Transverse colon (tissue), 4 donors: ENCODE measurements around the gene POLR3K. TPM values are rescaled to one million over a fixed set of nuclear protein-coding genes. Genes with fewer than 3 reads are reported as not detected.
A peak's percentile ranks its signal among the peaks of the same experiment; 100 is the strongest.

Experiments used
- DNase-seq: peaks from one replicate; pipeline ENCODE4 v3.0.0-alpha.2; 2019
- H3K27ac ChIP-seq, 4 donors: fragments of 200-600 bp; sonication (generic); 2 replicates each; pipeline ENCODE4 v1.5.1; 2016 to 2018; ENCODE audit warnings: inconsistent platforms in 4 of 4
- H3K27me3 ChIP-seq: fragments of 200-600 bp; sonication (generic); 2 replicates; pipeline ENCODE4 v1.5.1; 2017; ENCODE audit warnings: inconsistent platforms
- H3K36me3 ChIP-seq, 4 donors: fragments of 200-600 bp; sonication (generic); 2 replicates each; pipeline ENCODE4 v1.5.1; 2017 to 2019; ENCODE audit warnings: inconsistent platforms in 4 of 4
- H3K4me1 ChIP-seq, 4 donors: fragments of 200-600 bp; sonication (generic); 2 replicates each; pipeline ENCODE4 v1.5.1; 2017 to 2020; ENCODE audit warnings: inconsistent platforms in 4 of 4
- H3K4me3 ChIP-seq, 4 donors: fragments of 200-600 bp; sonication (generic); 1 replicate in 1 of 4; 2 replicates in 3 of 4; pipeline versions ENCODE4 v1.5.1 to v1.6.1; 2017 to 2019; ENCODE audit warnings: inconsistent platforms in 4 of 4
- H3K9me3 ChIP-seq, 2 donors: fragments of 200-600 bp; sonication (generic); 2 replicates each; pipeline ENCODE4 v1.5.1; 2017 to 2019; ENCODE audit warnings: inconsistent platforms in 2 of 2
- EP300 ChIP-seq: sonication (generic); formaldehyde crosslinking; IDR thresholded peaks from one replicate; pipeline ENCODE4 v1.6.1; 2017; ENCODE audit warnings: antibody characterized with exemption, low read depth
- POLR2A ChIP-seq: fragments of 450-650 bp; IDR thresholded peaks from one replicate; pipeline ENCODE4 v1.6.1; 2016; ENCODE audit warnings: antibody characterized with exemption, mild to moderate bottlenecking, moderate library complexity
- POLR2AphosphoS5 ChIP-seq, 3 donors: sonication (generic); formaldehyde crosslinking; IDR thresholded peaks; one replicate each; pipeline ENCODE4 v1.6.1; 2016; ENCODE audit warnings: antibody characterized with exemption in 3 of 3
- WGBS, 2 donors: methylation state at CpG; one replicate each; pipeline ENCODE4 v1.1.5; 2018; ENCODE audit warnings: low coverage in 1 of 2; 5-methylcytosine and 5-hydroxymethylcytosine counted together
- in situ Hi-C, 4 donors: fragments of 200-750 bp; cut with MboI; loops; one replicate each; pipeline versions ENCODE4 v1.15.0 to v1.15.1; 2017; ENCODE audit warnings: low sequenced_read_pairs in 3 of 4, low pct_ligation_motif_present in 1 of 4, low pct_unique_long_range_greater_than_20kb in 1 of 4
- intact Hi-C: fragments of 100-400 bp; cut with DNase I; formaldehyde crosslinking; loops from one replicate; pipeline ENCODE4 v1.15.1; 2023; ENCODE audit warnings: low total_unique reads
- total RNA-seq, 4 donors: library from RNA; depleted of rRNA; stranded (reverse); fragments of >200 nt; gene quantifications; one replicate each; pipeline ENCODE4 v1.1.0, GENCODE V29; 2016
- TF ChIP-seq, protein P1 (sequence below), 5 experiments: fragments of 200-600 bp in 3 of 5; fragments of 450-650 bp in 2 of 5; sonication (generic) in 3 of 5; IDR thresholded peaks; 1 replicate in 2 of 5; 2 replicates in 3 of 5; pipeline ENCODE4 v1.5.1; 2016 to 2017; ENCODE audit warnings: antibody characterized with exemption in 5 of 5, inconsistent platforms in 3 of 5, mild to moderate bottlenecking in 2 of 5, moderate library complexity in 1 of 5

The POLR3K gene
- total RNA-seq, 4 donors from 2014 or later = 4.6 to 12.7 (median 5.2) TPM; not detected in 1

DNA sequence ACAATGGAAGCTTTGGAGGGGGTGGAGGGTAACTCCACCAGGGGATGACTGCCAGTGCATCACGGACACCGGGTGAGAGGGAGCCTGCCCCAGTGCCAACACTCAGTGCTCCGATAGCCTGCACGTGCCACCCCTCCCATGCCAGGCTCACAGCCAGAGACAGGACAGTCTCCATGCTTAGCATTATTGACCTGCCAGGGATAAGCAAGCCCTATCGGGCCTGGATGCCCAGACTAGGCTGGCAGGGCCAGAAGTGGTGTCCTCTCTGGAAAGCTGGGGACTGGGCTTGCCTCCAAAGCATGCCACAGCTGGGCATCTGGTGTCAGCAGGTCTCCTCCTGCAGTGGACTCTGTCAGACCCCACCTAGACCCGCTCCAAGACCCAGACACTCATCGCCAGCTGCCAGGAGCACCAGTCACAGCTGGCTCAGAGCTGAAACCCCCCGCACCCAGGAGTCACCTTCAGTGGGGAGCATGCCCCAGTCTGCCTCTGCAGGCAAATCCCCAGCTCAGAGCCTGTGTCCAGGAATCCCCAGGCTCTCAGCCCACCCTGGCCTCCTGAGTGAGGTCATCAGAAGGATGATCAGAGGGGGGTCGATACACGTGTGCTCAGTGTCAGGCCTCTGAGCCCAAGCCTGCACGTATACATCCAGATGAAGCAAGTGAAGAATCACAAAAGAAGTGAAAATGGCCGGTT lies 20.8 kb upstream of the POLR3K start:
- no peaks in the 10 kb centered on the region for H3K27me3 ChIP-seq
- DNase-seq = no peak
- intact Hi-C loops (no loop called here), in situ Hi-C loops (no loop called here)
- 66% methylated on average over 12 of the region's 12 CpGs; no CpG with 5 or more reads in 1 of the 2 donors for WGBS, 2 donors
- H3K4me1 ChIP-seq = peaks cover 20 to 63% (median 50%) of the 10 kb centered on the region in 4 donors
- no peaks in the 10 kb centered on the region for H3K9me3 ChIP-seq
- H3K27ac ChIP-seq = peak overlapping the region; percentile 3 to 92 (median 60)
- H3K36me3 ChIP-seq = no peaks in the 10 kb centered on the region
- no peak overlapping the region for H3K4me3 ChIP-seq
- no peak for TF ChIP-seq EP300
- TF ChIP-seq, protein P1, sequence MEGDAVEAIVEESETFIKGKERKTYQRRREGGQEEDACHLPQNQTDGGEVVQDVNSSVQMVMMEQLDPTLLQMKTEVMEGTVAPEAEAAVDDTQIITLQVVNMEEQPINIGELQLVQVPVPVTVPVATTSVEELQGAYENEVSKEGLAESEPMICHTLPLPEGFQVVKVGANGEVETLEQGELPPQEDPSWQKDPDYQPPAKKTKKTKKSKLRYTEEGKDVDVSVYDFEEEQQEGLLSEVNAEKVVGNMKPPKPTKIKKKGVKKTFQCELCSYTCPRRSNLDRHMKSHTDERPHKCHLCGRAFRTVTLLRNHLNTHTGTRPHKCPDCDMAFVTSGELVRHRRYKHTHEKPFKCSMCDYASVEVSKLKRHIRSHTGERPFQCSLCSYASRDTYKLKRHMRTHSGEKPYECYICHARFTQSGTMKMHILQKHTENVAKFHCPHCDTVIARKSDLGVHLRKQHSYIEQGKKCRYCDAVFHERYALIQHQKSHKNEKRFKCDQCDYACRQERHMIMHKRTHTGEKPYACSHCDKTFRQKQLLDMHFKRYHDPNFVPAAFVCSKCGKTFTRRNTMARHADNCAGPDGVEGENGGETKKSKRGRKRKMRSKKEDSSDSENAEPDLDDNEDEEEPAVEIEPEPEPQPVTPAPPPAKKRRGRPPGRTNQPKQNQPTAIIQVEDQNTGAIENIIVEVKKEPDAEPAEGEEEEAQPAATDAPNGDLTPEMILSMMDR (IDR thresholded peaks at IDR 0.05) = no peak
- TF ChIP-seq POLR2AphosphoS5 (IDR thresholded peaks at IDR 0.05) = no peak
- no peak for TF ChIP-seq POLR2A

DNA sequence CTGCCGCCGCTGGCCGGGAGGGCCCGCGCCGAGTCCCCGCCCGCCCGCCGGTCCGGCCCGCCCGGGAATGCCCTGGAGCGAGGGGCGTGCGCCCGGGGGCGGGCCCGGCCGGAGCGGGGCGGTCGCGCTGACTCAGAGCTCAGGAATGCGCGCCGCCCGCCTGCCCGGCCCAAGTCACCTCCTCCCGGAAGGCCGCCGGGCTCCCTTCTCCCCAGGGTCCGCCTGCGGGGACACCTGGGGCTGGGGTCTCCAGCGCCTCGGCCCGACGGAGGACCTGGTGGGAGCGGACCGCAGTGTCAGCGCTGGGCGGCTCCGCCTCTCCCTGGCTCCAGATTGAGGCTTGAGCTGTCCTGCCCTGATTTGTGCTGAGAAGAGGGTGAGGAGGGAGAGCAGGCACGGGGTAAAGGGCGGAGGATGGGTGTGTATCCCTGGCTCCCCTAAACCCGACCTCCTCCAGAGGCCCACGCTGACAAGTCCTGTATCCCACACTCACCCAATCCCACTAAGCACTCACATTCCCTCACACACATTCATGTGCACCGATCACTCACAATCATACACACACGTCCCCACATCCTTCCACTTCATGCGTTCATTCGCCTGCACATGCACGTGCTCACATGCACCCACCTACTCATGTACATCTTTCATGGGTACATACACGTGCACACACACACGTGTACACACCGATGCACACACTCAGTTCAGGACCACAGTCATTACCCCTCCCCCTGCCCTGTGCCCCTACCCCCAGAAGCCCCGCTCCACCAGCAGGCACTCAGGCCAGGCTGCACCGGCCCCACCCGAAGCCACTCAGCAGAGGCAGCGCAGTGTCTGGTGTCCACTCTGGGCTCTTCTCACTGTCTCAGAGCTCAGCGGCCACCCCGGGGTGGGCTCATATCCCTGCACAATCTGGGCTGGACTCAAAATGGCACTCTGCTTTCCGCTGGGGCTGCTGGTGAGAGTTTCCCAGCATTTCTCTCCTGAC lies 19.4 kb upstream of the POLR3K start, which contains the start of gene RHBDF1:
RHBDF1 (minus strand) TSS at position 71 of the 988 bp plus-strand sequence. CDS start 7,616 bp downstream, outside the sequence.
- Histone ChIP-seq H3K4me3 (peak within 1 kb of the TSS; percentile 59 to 82 (median 69)), H3K4me1 (peaks cover 20 to 66% (median 44%) of the 10 kb centered on the region in 4 donors), H3K9me3 (no peaks in the 10 kb centered on the region), H3K27ac (peak within 1 kb of the TSS; percentile 87 to 92 (median 90)), H3K27me3 (no peaks in the 10 kb centered on the region), H3K36me3 (no peaks in the 10 kb centered on the region)
- 0 to 34% methylated on average over 1 to 23 of the region's 62 CpGs for WGBS, 2 donors
- TF ChIP-seq POLR2A (no peak), POLR2AphosphoS5 (IDR thresholded peaks at IDR 0.05) (peak in 2 of 3 donors; percentile 13 to 27)
- in situ Hi-C loops (no loop called here), intact Hi-C loops (no loop called here)
- DNase-seq = peak; percentile 73

DNA sequence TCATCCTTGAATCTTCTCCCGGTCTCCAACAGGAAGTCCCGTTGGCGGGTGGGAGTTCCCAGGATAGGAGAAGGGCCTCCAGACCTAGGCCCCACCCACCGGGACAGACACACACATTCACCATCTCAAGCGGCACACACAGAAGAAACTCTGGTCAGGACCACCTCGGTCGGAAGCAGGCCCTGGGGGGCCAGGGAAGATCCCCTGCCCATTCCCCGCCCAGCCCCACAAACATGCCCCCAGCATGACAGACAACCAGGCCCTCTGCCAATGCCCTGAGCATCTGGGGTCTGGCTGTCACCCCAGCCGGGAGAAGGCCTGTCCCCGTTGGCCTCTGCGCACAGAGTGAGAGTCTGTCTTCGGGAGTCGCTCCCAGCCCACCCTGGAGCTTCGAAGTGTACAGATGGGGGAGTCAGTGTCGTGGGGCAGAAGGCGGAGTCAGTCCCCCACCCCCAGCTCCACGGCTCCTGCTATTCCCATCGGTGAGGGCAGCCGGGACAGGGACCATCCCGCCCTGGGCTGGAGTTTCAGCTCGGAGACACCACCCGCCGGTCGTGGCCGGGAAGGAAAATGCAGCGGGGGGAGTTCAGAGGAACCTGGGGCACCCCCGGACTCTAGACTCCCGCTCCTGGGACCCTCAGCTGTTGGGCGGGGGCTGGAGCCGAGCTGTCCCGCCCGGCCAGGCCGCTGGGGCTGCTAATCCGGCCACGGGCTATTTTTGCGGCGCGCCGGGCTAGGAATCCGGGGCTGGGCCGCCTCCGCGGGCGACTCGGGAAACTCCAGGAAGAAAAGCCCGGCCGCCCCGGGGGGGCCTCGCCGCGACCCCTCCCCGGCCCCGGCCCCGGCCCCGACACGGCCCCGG lies 18.4 kb upstream of the POLR3K start:
- peaks cover 16 to 55% (median 33%) of the 10 kb centered on the region in 4 donors for H3K4me1 ChIP-seq
- in situ Hi-C loops = no loop called here
- WGBS, 2 donors = 0 to 10% methylated on average over 6 to 28 of the region's 57 CpGs
- peak overlapping the region; percentile 87 to 92 (median 90) for H3K27ac ChIP-seq
- TF ChIP-seq POLR2AphosphoS5 (IDR thresholded peaks at IDR 0.05) = peak; percentile 54 to 71 (median 63)
- TF ChIP-seq EP300 = no peak
- TF ChIP-seq, protein P1 (IDR thresholded peaks at IDR 0.05) = peak in 3 of 5 experiments; percentile 13 to 30 (median 26)
- TF ChIP-seq POLR2A = peak; percentile 62
- no peaks in the 10 kb centered on the region for H3K36me3 ChIP-seq
- H3K27me3 ChIP-seq = no peaks in the 10 kb centered on the region
- peak overlapping the region; percentile 59 to 82 (median 69) for H3K4me3 ChIP-seq
- no peaks in the 10 kb centered on the region for H3K9me3 ChIP-seq
- intact Hi-C loops = no loop called here
- DNase-seq = peak; percentile 79

DNA sequence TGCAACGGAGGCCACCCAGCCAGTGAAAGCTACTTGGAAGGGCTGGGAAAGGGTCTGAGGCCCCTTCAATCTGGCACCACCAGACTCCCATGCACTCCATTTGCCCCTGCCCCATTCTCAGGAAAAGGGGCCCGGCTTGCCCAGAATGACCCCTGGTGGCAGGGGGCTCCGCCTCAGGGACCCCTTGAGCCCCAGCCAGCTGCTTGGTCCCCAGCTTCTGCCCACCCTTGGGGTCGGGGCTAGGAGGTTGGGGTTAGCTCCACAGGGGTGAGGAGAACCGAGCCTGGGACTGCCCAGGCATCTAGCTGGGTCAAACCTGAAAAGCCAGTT lies 17.8 kb upstream of the POLR3K start:
- peak overlapping the region in 3 of 4 donors; percentile 60 to 82 (median 78) for H3K4me3 ChIP-seq
- peaks cover 12 to 51% (median 27%) of the 10 kb centered on the region in 4 donors for H3K4me1 ChIP-seq
- H3K27me3 ChIP-seq = no peaks in the 10 kb centered on the region
- in situ Hi-C loops (no loop called here), intact Hi-C loops (no loop called here)
- no peak for DNase-seq
- peak overlapping the region; percentile 87 to 92 (median 90) for H3K27ac ChIP-seq
- WGBS, 2 donors = 34% methylated on average over 5 of the region's 5 CpGs; no CpG with 5 or more reads in 1 of the 2 donors
- H3K36me3 ChIP-seq = no peaks in the 10 kb centered on the region
- TF ChIP-seq POLR2A (no peak), POLR2AphosphoS5 (IDR thresholded peaks at IDR 0.05) (no peak), EP300 (no peak)
- TF ChIP-seq, protein P1 (IDR thresholded peaks at IDR 0.05) = no peak
- H3K9me3 ChIP-seq = no peaks in the 10 kb centered on the region
